Fibroblast of upper back skin (primary cell): Measurements from ENCODE around the gene PER2.
A peak's percentile ranks its signal among the peaks of the same experiment; 100 is the strongest.

Experiments used
- DNase-seq: peaks from one replicate; pipeline ENCODE4 v3.0.0-alpha.2; 2013

The PER2 gene

GRCh38 chr2:238247002-238247822, 41.2 kb downstream of the PER2 start:
- no peak for DNase-seq

- DNase-seq = no peak
These were observed 44.3 kb downstream of the PER2 start for GRCh38 chr2:238244151-238244550.

- DNase-seq = no peak
These were observed 44.8 kb downstream of the PER2 start for GRCh38 chr2:238243496-238244076.

GRCh38 chr2:238242731-238243495, 45.5 kb downstream of the PER2 start:
- no peak for DNase-seq

- DNase-seq = no peak
These were observed 46.4 kb downstream of the PER2 start for GRCh38 chr2:238241970-238242369.

- no peak for DNase-seq
These were observed 47.4 kb downstream of the PER2 start for GRCh38 chr2:238240757-238241711.

- DNase-seq = peak; percentile 84
These were observed 48.3 kb downstream of the PER2 start, which contains the start of gene HES6 for GRCh38 chr2:238239863-238240756. Gene HES6, minus strand, starts transcription at chr2:238240038. Its CDS starts 133 bp downstream, at chr2:238239905.

GRCh38 chr2:238239543-238239862, 48.9 kb downstream of the PER2 start:
- no peak for DNase-seq

GRCh38 chr2:238238766-238239542, 49.5 kb downstream of the PER2 start:
- DNase-seq = no peak

GRCh38 chr2:238238311-238238765, 50.1 kb downstream of the PER2 start:
- DNase-seq = no peak

- no peak for DNase-seq
These were observed 50.8 kb downstream of the PER2 start for GRCh38 chr2:238237431-238238135.

GRCh38 chr2:238236571-238236970, 51.8 kb downstream of the PER2 start:
- DNase-seq = no peak

- no peak for DNase-seq
These were observed 52.6 kb downstream of the PER2 start for GRCh38 chr2:238235856-238236255.

GRCh38 chr2:238235331-238235732, 53.1 kb downstream of the PER2 start:
- DNase-seq = peak; percentile 29

- no peak for DNase-seq
These were observed 54.8 kb downstream of the PER2 start for GRCh38 chr2:238233625-238234024.

- no peak for DNase-seq
These were observed 56.6 kb downstream of the PER2 start for GRCh38 chr2:238231809-238232208.

- peak; percentile 41 for DNase-seq
These were observed 57.1 kb downstream of the PER2 start for GRCh38 chr2:238231251-238231793.

- no peak for DNase-seq
These were observed 57.7 kb downstream of the PER2 start for GRCh38 chr2:238230699-238231098.

GRCh38 chr2:238228700-238229099, 59.7 kb downstream of the PER2 start:
- DNase-seq = no peak

GRCh38 chr2:238227587-238228032, 60.8 kb downstream of the PER2 start:
- DNase-seq = no peak
